ENCODE results near the gene IDI1.

IDI1 gene

GRCh38 chr10:1084011-1084950 lies 35.4 kb upstream of the IDI1 start:
- no peak overlapping the region for H3K4me3 ChIP-seq (replicated peaks; ENCODE audit: low read depth, low read length)
- TF ChIP-seq CTCF (IDR thresholded peaks at IDR 0.05; ENCODE audit: insufficient read depth, low read length, poor library complexity, severe bottlenecking) = no peak
- H3K27me3 ChIP-seq (replicated peaks; ENCODE audit: control insufficient read depth, insufficient read depth, low read length) = no peaks in the 10 kb centered on the region
- DNase-seq (ENCODE audit: extremely low read depth, insufficient read length) = no peak
- peaks cover 34% of the 10 kb centered on the region for H3K36me3 ChIP-seq (ENCODE audit: control insufficient read depth, insufficient read depth, low read length)

- DNase-seq (ENCODE audit: extremely low read depth, insufficient read length) = no peak
- Histone ChIP-seq H3K27me3 (replicated peaks; ENCODE audit: control insufficient read depth, insufficient read depth, low read length) (no peaks in the 10 kb centered on the region), H3K36me3 (ENCODE audit: control insufficient read depth, insufficient read depth, low read length) (peaks cover 30% of the 10 kb centered on the region), H3K4me3 (replicated peaks; ENCODE audit: low read depth, low read length) (no peak overlapping the region)
- TF ChIP-seq CTCF (IDR thresholded peaks at IDR 0.05; ENCODE audit: insufficient read depth, low read length, poor library complexity, severe bottlenecking) = no peak
These were observed 34.7 kb upstream of the IDI1 start for GRCh38 chr10:1083581-1083980.

- peaks cover 8% of the 10 kb centered on the region for H3K36me3 ChIP-seq (ENCODE audit: control insufficient read depth, insufficient read depth, low read length)
- no peaks in the 10 kb centered on the region for H3K27me3 ChIP-seq (replicated peaks; ENCODE audit: control insufficient read depth, insufficient read depth, low read length)
- no peak for TF ChIP-seq CTCF (IDR thresholded peaks at IDR 0.05; ENCODE audit: insufficient read depth, low read length, poor library complexity, severe bottlenecking)
- DNase-seq (ENCODE audit: extremely low read depth, insufficient read length) = no peak
- H3K4me3 ChIP-seq (replicated peaks; ENCODE audit: low read depth, low read length) = no peak overlapping the region
These were observed 29.7 kb upstream of the IDI1 start for GRCh38 chr10:1078668-1079067.

GRCh38 chr10:1074748-1075308 lies 25.9 kb upstream of the IDI1 start:
- peak; percentile 19 for TF ChIP-seq CTCF (IDR thresholded peaks at IDR 0.05; ENCODE audit: insufficient read depth, low read length, poor library complexity, severe bottlenecking)
- no peaks in the 10 kb centered on the region for H3K27me3 ChIP-seq (replicated peaks; ENCODE audit: control insufficient read depth, insufficient read depth, low read length)
- H3K4me3 ChIP-seq (replicated peaks; ENCODE audit: low read depth, low read length) = no peak overlapping the region
- peaks cover 3% of the 10 kb centered on the region for H3K36me3 ChIP-seq (ENCODE audit: control insufficient read depth, insufficient read depth, low read length)
- no peak for DNase-seq (ENCODE audit: extremely low read depth, insufficient read length)

GRCh38 chr10:1074052-1074747 lies 25.3 kb upstream of the IDI1 start:
- Histone ChIP-seq H3K4me3 (replicated peaks; ENCODE audit: low read depth, low read length) (no peak overlapping the region), H3K36me3 (ENCODE audit: control insufficient read depth, insufficient read depth, low read length) (peaks cover 3% of the 10 kb centered on the region), H3K27me3 (replicated peaks; ENCODE audit: control insufficient read depth, insufficient read depth, low read length) (no peaks in the 10 kb centered on the region)
- peak; percentile 10 for TF ChIP-seq CTCF (IDR thresholded peaks at IDR 0.05; ENCODE audit: insufficient read depth, low read length, poor library complexity, severe bottlenecking)
- DNase-seq (ENCODE audit: extremely low read depth, insufficient read length) = no peak
